Measurements from ENCODE around the gene GFOD2.

- TF ChIP-seq CTCF (IDR thresholded peaks at IDR 0.05) (no peak), POLR2A (IDR thresholded peaks at IDR 0.05) (no peak)
These were observed 45.1 kb upstream of the GFOD2 start for GRCh38 chr16:67764158-67764667.

Measured in heart left ventricle (tissue), 13 donors.